Thymus (tissue), 11 donors: ENCODE measurements around the gene PTGDS. TPM values are rescaled to one million over a fixed set of nuclear protein-coding genes. Genes with fewer than 3 reads are reported as not detected.

Source experiments
- DNase-seq, 9 donors: peaks; one replicate each; pipeline ENCODE4 v3.0.0-alpha.2; 2013; ENCODE audit warnings: low spot score in 9 of 9, low read depth in 6 of 9, missing footprints in 1 of 9
- H3K27ac ChIP-seq, 2 donors: one replicate each; pipeline ENCODE4 v1.5.1; 2013; ENCODE audit warnings: control low read depth in 1 of 2, low read depth in 1 of 2, low read length in 1 of 2, mild to moderate bottlenecking in 1 of 2, moderate library complexity in 1 of 2
- H3K27me3 ChIP-seq, 2 donors: one replicate each; pipeline ENCODE4 v1.5.1; 2013; ENCODE audit warnings: low read length in 1 of 2; ENCODE audit not compliant: control insufficient read depth in 2 of 2, insufficient read depth in 1 of 2
- H3K36me3 ChIP-seq, 2 donors: one replicate each; pipeline ENCODE4 v1.5.1; 2013; ENCODE audit warnings: low read length in 1 of 2, mild to moderate bottlenecking in 1 of 2, moderate library complexity in 1 of 2; ENCODE audit not compliant: control insufficient read depth in 2 of 2, insufficient read depth in 2 of 2
- H3K4me1 ChIP-seq, 2 donors: one replicate each; pipeline ENCODE4 v1.5.1; 2013; ENCODE audit warnings: low read length in 2 of 2; ENCODE audit not compliant: control insufficient read depth in 2 of 2, insufficient read depth in 2 of 2
- H3K4me3 ChIP-seq, 2 donors: one replicate each; pipeline ENCODE4 v1.5.1; 2013; ENCODE audit warnings: low read length in 2 of 2, control low read depth in 1 of 2, mild to moderate bottlenecking in 1 of 2
- H3K9me3 ChIP-seq, 2 donors: one replicate each; pipeline ENCODE4 v1.5.1; 2013; ENCODE audit warnings: low read length in 1 of 2, mild to moderate bottlenecking in 1 of 2; ENCODE audit not compliant: control insufficient read depth in 2 of 2, insufficient read depth in 1 of 2
- WGBS: extraction: QIAGEN DNeasy Blood & Tissue Kit; methylation state at CpG from one replicate; pipeline ENCODE4 v1.1.7; 2013; 5-methylcytosine and 5-hydroxymethylcytosine counted together
- polyA plus RNA-seq: library from polyadenylated mRNA; stranded (reverse); fragments of 200-250 nt; gene quantifications from one replicate; pipeline ENCODE4 v1.2.3, GENCODE V29; 2013
- total RNA-seq: library from RNA; stranded (reverse); fragments of 120-200 nt; gene quantifications from one replicate; pipeline ENCODE4 v1.2.4, GENCODE V29; 2013
- donor health status: healthy.

The PTGDS gene
- total and polyA plus RNA-seq, 2 donors, result 5.0 to 137 TPM

DNA sequence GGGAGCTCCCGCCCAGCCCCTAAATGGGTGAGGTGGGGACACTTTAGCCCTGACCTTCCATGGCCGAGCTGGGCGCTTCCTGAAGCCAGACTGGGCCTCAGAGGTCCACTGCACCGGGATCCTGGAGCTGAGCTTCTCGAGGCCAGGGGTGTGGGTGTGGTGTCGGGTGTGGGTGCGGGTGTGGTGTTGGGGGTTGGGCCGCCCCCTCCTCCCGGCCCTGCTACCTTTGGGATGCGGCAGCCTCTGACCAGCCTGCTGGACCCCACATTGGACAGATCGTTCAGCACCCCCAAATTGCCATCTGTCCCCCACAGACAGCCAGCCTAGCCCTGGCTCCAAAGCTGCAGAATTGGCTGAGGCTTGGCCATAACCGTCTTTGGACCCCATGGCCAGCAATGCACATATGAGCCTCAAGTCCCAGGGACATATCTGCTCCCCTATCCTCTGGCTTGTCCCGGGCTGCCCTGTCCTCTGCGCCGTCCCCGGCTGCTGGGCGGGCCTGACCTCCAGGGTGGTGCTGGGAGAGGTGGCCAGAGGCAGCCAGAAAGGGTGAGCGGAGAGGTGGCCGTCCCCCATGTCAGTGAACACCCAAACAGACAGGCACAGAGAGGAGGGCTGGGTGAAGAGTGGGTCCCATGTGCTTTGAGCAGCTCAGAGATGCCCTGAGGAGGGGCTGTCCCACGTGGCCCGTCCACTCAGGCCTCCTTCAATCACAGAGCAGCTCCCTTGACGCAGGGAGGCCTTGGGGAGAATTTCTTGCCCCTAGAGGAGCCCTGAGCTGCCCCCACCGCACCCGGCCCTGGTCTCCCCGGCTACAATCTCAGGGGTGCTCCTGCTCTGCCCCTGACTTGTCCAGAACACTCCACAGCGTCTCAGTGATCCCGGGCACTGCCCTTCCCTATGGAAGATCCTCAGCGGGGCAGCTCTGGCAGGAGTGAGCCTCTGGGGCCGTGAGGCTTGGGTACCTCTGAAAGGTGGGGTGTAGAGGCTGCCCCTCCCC is 3.4 kb upstream of the PTGDS start:
- H3K4me1 ChIP-seq, result peaks cover 3 to 19% of the 10 kb centered on the region in 2 donors

DNA sequence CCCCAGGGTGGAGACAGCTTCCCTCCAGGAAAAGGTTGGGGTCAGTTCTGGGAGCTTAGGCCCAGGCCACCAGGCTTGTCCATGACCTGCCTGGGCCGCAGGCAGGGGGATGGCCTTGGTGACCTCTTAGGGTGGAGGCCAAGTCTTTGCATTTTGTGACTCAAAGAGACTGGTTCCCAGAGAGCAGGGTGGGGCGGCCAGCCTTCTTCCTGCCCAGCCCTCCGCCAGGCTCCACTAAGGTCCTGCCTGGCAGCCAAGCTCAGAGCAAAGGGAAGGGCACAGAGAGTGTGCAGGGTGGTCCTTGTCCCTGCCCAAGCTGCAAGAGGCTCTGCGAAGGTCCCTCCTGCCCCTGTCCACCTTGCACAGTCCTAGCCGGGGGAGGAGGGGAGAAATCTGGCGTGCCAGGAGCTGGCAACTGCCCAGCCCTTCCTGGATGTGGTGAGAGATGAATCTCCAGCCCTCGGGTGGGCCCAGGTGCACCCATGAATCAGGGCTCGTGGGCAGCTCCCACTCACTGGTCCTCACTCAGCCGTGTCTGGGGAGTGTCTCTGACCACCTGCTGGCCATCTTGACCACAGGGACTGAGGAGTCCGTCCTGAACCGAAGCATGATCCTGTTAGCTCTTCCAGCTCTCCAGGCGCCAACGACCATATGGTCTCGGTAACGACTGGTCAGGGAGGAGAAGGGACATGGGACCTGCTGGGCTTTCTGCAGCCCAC is 2.3 kb upstream of the PTGDS start:
- Histone ChIP-seq H3K27me3 (peaks cover 11 to 57% of the 10 kb centered on the region in 2 donors), H3K4me1 (peaks cover 3 to 17% of the 10 kb centered on the region in 2 donors), H3K36me3 (no peaks in the 10 kb centered on the region), H3K9me3 (no peaks in the 10 kb centered on the region), H3K4me3 (no peak overlapping the region), H3K27ac (no peak overlapping the region)
- 59% methylated on average over 15 of the region's 15 CpGs for WGBS
- DNase-seq, result no peak

More for the DNA sequence above, 3.4 kb upstream of the PTGDS start:
- DNase-seq, result no peak
- Histone ChIP-seq H3K27me3 (peaks cover 11 to 46% of the 10 kb centered on the region in 2 donors), H3K36me3 (no peaks in the 10 kb centered on the region), H3K27ac (no peak overlapping the region), H3K4me3 (no peak overlapping the region), H3K9me3 (no peaks in the 10 kb centered on the region)
- 96% methylated on average over 29 of the region's 29 CpGs for WGBS

DNA sequence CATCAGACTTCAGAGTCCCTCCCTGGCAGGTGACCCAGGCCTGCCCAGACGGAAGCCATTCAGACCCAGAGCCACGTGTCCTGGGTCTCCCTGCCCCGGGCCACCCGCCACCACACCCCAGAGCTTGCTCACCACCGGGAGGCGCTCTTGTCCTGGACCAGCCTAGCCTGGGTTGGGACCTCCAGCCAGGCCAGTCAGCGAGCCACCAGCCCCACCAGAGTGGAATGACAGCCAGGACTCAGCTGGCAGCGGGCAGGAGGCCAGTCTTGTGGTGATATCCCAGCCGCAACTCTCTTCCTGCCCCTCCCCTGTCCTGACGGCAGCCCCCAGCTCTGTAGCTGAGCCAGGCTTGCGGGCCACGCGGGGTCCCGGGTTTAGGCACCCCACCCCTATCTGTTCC is 1.7 kb upstream of the PTGDS start:
- peaks cover 3 to 11% of the 10 kb centered on the region in 2 donors for H3K4me1 ChIP-seq

DNA sequence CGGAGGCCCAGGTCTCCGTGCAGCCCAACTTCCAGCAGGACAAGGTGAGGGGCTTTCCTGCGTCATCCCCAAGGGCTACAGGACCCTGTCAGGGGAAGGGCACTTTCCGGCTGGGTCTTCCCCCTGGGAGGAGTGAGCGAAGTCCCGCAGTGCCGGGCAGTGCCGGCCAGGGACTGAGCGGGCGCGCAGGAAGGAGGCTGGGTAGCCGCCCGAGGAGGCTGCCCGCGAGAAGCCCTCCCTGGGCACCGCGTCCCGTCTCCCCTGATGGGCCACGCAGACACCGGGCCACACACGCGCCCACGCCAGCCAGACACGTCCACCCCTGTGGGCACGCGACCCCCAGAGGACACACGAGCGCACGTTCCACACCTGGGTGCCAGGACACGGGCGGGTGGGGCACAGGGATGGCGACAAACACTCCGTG is 357 bp downstream of the PTGDS start:
- no peak overlapping the region for H3K27ac ChIP-seq
- peaks cover 3 to 6% of the 10 kb centered on the region in 2 donors for H3K4me1 ChIP-seq
- peaks cover 9 to 82% of the 10 kb centered on the region in 2 donors for H3K27me3 ChIP-seq
- WGBS, result 57% methylated on average over 33 of the region's 33 CpGs
- H3K4me3 ChIP-seq, result peak overlapping the region; percentile 3 to 40
- no peak for DNase-seq
- no peaks in the 10 kb centered on the region for H3K9me3 ChIP-seq
- H3K36me3 ChIP-seq, result no peaks in the 10 kb centered on the region

More for the DNA sequence above, 1.7 kb upstream of the PTGDS start:
- WGBS, result 20% methylated on average over 14 of the region's 14 CpGs
- H3K9me3 ChIP-seq, result no peaks in the 10 kb centered on the region
- no peak overlapping the region for H3K27ac ChIP-seq
- no peak for DNase-seq
- no peaks in the 10 kb centered on the region for H3K36me3 ChIP-seq
- peaks cover 11 to 63% of the 10 kb centered on the region in 2 donors for H3K27me3 ChIP-seq
- no peak overlapping the region for H3K4me3 ChIP-seq

DNA sequence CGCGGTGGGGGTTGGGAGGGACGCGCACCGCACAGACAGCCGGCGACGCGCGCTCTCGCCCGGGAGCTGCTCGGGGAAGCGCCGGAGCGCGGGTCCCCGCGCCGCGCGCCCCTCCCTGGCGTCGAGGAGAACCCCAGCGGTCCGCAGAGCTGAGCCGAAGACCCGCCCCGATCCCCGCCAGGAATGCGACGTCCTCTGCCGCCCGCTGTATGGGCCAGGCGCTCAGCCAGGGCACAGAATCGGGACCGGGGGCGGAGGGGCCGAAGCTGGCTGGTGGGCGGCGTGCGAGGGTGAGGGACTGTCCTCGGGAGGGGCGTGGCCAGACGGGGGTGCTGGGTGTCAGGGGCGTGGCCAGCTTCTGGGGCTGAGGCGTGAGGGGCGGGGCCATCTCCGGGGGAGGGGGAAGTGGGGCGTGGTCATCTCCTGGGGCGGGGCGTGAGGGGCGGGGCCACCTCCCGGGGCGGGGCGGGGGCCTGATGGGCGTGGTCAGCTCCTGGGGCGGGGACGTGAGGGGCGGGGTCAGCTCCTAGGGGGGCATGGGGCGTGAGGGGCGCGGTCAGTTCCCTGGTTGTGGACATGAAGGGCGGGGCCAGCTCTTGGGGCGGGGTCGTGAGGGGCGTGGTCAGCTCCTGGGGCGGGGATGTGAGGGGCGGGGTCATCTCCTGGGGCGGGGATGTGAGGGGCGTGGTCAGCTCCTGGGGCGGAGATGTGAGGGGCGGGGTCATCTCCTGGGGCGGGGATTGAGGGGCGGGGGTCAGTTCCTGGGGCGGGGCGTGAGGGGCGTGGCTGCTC is 965 bp downstream of the PTGDS start:
- 7% methylated on average over 77 of the region's 78 CpGs for WGBS
- H3K27me3 ChIP-seq, result peaks cover 9 to 88% of the 10 kb centered on the region in 2 donors
- H3K36me3 ChIP-seq, result no peaks in the 10 kb centered on the region
- H3K4me3 ChIP-seq, result peak overlapping the region; percentile 3 to 40
- H3K9me3 ChIP-seq, result no peaks in the 10 kb centered on the region
- no peak overlapping the region for H3K27ac ChIP-seq
- H3K4me1 ChIP-seq, result peaks cover 3 to 6% of the 10 kb centered on the region in 2 donors
- DNase-seq, result no peak

DNA sequence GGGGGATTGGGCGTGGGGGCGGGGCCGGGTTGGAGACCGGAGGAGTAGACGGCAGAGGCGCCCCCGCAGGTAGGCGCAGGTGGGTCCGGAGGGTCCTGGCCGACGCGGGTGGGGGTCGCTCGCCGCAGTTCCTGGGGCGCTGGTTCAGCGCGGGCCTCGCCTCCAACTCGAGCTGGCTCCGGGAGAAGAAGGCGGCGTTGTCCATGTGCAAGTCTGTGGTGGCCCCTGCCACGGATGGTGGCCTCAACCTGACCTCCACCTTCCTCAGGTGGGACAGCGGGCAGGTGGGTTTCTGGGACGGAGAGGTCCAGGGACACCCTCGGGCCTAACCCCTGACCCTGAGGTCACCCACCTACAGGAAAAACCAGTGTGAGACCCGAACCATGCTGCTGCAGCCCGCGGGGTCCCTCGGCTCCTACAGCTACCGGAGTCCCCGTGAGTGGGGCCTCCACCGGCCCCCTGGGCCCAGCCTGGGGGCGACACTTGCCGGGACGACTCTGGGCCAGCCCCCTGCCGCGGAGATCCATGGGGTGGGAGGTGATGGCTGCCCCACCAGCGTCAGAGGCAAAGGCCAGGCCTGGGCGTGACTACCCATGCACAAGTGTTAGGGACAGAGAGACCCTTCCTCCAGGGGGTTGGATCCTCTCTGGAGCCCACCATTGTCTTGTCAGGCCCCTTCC is 1.7 kb downstream of the PTGDS start:
- no peak overlapping the region for H3K4me3 ChIP-seq
- peaks cover 16 to 93% of the 10 kb centered on the region in 2 donors for H3K27me3 ChIP-seq
- H3K27ac ChIP-seq, result no peak overlapping the region
- DNase-seq, result no peak
- H3K9me3 ChIP-seq, result no peaks in the 10 kb centered on the region
- peaks cover 3 to 6% of the 10 kb centered on the region in 2 donors for H3K4me1 ChIP-seq
- no peaks in the 10 kb centered on the region for H3K36me3 ChIP-seq
- WGBS, result 60% methylated on average over 41 of the region's 41 CpGs

DNA sequence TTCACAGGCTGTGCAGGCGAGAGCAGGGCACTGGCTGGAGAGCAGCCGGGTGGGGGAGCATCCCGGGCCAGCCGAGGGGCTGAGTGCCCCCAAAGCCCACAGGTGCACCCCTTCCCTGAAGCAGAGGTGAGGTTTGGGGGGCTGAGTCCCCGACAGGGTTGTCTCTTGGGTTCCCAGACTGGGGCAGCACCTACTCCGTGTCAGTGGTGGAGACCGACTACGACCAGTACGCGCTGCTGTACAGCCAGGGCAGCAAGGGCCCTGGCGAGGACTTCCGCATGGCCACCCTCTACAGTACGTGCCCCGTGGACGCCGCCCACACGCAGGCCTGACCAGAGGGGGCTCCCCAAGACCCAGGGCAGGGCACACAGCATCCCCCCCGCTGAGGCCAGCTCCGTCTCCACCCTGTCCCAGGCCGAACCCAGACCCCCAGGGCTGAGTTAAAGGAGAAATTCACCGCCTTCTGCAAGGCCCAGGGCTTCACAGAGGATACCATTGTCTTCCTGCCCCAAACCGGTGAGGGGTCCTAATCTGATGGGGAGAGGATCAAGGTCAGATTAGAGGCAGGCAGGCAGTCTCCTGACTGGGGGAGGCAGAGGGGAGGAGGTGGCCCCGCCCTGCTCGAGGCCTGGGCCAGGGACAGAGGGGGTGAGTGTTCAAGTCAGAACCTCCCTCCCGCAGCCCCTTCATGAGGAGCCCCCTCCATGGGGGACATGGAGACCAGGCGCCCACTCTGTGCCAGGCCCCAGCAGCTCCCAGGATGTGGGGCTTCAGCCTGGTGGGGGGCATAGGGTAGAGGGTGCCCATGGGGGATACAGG is 2.7 kb downstream of the PTGDS start:
- Histone ChIP-seq H3K27ac (no peak overlapping the region), H3K4me1 (peaks cover 5 to 8% of the 10 kb centered on the region in 2 donors), H3K36me3 (no peaks in the 10 kb centered on the region), H3K4me3 (no peak overlapping the region), H3K27me3 (peaks cover 26 to 95% of the 10 kb centered on the region in 2 donors), H3K9me3 (no peaks in the 10 kb centered on the region)
- DNase-seq, result no peak
- 97% methylated on average over 26 of the region's 26 CpGs for WGBS
